Breast epithelium (tissue), 4 donors: Measurements from ENCODE around the gene TRIM33. TPM values are rescaled to one million over a fixed set of nuclear protein-coding genes. Genes with fewer than 3 reads are reported as not detected.

Experiments used
- DNase-seq, 2 donors: peaks; one replicate each; pipeline ENCODE4 v3.0.0-alpha.2; 2019; ENCODE audit warnings: low spot score in 2 of 2
- H3K27ac ChIP-seq, 2 donors: fragments of 200-600 bp; sonication (generic) in 1 of 2; one replicate each; pipeline ENCODE4 v1.5.1; 2016 to 2019; ENCODE audit warnings: mild to moderate bottlenecking in 1 of 2
- H3K27me3 ChIP-seq, 2 donors: fragments of 200-600 bp; sonication (generic) in 1 of 2; one replicate each; pipeline versions ENCODE4 v1.5.1 to v1.6.0; 2017 to 2019; ENCODE audit warnings: control low read depth in 1 of 2, mild to moderate bottlenecking in 1 of 2
- H3K36me3 ChIP-seq: fragments of 200-600 bp; one replicate; pipeline ENCODE4 v1.5.1; 2019
- H3K4me1 ChIP-seq, 2 donors: fragments of 200-600 bp; sonication (generic); one replicate each; pipeline ENCODE4 v1.5.1; 2016 to 2019; ENCODE audit warnings: control low read depth in 1 of 2
- H3K4me3 ChIP-seq, 3 donors: fragments of 200-600 bp; sonication (generic); 1 replicate in 2 of 3; 2 replicates in 1 of 3; pipeline ENCODE4 v1.5.1; 2016 to 2019; ENCODE audit warnings: mild to moderate bottlenecking in 3 of 3, moderate library complexity in 2 of 3
- H3K9me3 ChIP-seq, 2 donors: fragments of 200-600 bp; sonication (generic) in 1 of 2; one replicate each; pipeline ENCODE4 v1.5.1; 2016 to 2019; ENCODE audit warnings: control low read depth in 1 of 2
- POLR2A ChIP-seq: fragments of 450-650 bp; IDR thresholded peaks from one replicate; pipeline ENCODE4 v1.6.1; 2016; ENCODE audit warnings: antibody characterized with exemption, mild to moderate bottlenecking, moderate library complexity
- POLR2AphosphoS5 ChIP-seq, 3 donors: sonication (generic); formaldehyde crosslinking; IDR thresholded peaks; one replicate each; pipeline ENCODE4 v1.6.1; 2017; ENCODE audit warnings: antibody characterized with exemption in 3 of 3
- intact Hi-C: fragments of 100-400 bp; cut with DNase I; formaldehyde crosslinking; loops from one replicate; pipeline ENCODE4 v1.15.1; 2023; ENCODE audit warnings: low total_unique reads
- total RNA-seq, 3 donors: library from RNA; depleted of rRNA; stranded (reverse); fragments of >200 nt; gene quantifications; one replicate each; pipeline ENCODE4 v1.1.0, GENCODE V29; 2016
- TF ChIP-seq, protein P1 (sequence below), 3 donors: fragments of 450-650 bp; IDR thresholded peaks; one replicate each; pipeline ENCODE4 v1.5.1; 2016 to 2017; ENCODE audit warnings: antibody characterized with exemption in 3 of 3, mild to moderate bottlenecking in 3 of 3, moderate library complexity in 3 of 3

The TRIM33 gene
- total RNA-seq, 3 donors from 2014 or later = 40.8 to 80.9 (median 56.4) TPM

DNA sequence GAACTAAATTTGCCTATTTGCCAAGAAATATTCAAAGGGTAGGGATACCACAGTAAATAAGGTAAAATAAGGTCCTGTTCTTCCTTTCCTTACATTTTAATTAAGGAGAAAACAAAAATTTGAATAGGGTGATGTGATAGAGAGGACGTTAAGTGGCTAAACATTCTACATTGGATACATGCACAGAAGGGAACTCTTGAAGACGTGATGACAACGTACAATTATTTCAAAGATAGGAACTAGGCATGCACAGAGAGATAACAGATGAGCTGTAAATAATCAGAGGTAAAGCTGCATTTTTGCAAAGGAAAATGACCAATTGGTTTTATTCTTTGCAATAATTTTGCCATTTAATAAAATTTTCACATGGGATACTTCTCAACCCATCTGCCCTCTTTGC is 69.7 kb downstream of the TRIM33 start:
- Histone ChIP-seq H3K27me3 (no peaks in the 10 kb centered on the region), H3K27ac (no peak overlapping the region), H3K9me3 (no peaks in the 10 kb centered on the region), H3K4me1 (no peaks in the 10 kb centered on the region), H3K36me3 (no peaks in the 10 kb centered on the region), H3K4me3 (no peak overlapping the region)
- TF ChIP-seq, protein P1, sequence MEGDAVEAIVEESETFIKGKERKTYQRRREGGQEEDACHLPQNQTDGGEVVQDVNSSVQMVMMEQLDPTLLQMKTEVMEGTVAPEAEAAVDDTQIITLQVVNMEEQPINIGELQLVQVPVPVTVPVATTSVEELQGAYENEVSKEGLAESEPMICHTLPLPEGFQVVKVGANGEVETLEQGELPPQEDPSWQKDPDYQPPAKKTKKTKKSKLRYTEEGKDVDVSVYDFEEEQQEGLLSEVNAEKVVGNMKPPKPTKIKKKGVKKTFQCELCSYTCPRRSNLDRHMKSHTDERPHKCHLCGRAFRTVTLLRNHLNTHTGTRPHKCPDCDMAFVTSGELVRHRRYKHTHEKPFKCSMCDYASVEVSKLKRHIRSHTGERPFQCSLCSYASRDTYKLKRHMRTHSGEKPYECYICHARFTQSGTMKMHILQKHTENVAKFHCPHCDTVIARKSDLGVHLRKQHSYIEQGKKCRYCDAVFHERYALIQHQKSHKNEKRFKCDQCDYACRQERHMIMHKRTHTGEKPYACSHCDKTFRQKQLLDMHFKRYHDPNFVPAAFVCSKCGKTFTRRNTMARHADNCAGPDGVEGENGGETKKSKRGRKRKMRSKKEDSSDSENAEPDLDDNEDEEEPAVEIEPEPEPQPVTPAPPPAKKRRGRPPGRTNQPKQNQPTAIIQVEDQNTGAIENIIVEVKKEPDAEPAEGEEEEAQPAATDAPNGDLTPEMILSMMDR (IDR thresholded peaks at IDR 0.05) = no peak
- TF ChIP-seq POLR2AphosphoS5 (IDR thresholded peaks at IDR 0.05) = no peak
- TF ChIP-seq POLR2A = no peak
- no peak for DNase-seq
- intact Hi-C loops = no loop called here

DNA sequence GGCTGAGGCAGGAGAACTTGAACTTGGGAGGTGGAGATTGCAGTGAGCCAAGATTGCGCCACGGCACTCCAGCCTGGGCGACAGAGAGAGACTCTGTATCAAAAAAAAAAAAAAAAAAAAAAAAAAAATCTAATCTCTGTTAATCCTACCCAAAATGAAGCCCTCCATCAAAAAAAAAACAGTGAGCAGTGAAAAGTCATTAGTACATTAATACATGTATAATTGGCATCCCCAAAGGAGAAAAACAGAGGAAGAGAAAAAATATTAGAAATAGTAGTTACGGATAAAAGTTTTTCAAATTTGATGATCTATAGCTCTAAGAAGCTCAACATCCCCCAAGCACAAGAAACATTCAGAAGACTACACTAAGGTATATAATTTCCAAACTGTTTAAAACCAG is 71.6 kb downstream of the TRIM33 start:
- Histone ChIP-seq H3K9me3 (no peaks in the 10 kb centered on the region), H3K27me3 (no peaks in the 10 kb centered on the region), H3K4me1 (no peaks in the 10 kb centered on the region), H3K27ac (no peak overlapping the region), H3K4me3 (no peak overlapping the region), H3K36me3 (no peaks in the 10 kb centered on the region)
- intact Hi-C loops = no loop called here
- TF ChIP-seq POLR2A = no peak
- no peak for TF ChIP-seq POLR2AphosphoS5 (IDR thresholded peaks at IDR 0.05)
- TF ChIP-seq, protein P1 (IDR thresholded peaks at IDR 0.05) = no peak
- no peak for DNase-seq

DNA sequence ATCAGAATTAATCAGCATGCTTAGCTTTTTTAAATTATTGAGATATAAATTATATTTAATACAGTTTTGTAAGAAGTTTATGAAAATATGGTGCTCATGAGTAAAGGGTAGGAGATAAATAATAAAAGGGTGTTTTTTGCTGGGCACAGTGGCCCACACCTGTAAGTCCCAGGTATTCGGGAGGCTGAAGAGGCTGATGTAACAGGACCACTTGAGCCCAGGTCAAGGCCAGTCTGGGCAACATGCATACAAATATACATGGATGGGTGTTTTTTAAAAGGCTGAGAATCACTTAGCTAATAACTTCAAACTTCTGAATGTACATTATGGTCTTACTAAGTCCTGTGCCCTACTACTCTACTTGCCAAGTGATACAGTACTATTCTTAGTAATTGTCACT is 73.2 kb downstream of the TRIM33 start:
- H3K36me3 ChIP-seq = no peaks in the 10 kb centered on the region
- H3K27ac ChIP-seq = no peak overlapping the region
- no peak for DNase-seq
- no peaks in the 10 kb centered on the region for H3K4me1 ChIP-seq
- H3K27me3 ChIP-seq = no peaks in the 10 kb centered on the region
- TF ChIP-seq POLR2AphosphoS5 (IDR thresholded peaks at IDR 0.05) (no peak), POLR2A (no peak)
- TF ChIP-seq, protein P1 (IDR thresholded peaks at IDR 0.05) = no peak
- no peak overlapping the region for H3K4me3 ChIP-seq
- H3K9me3 ChIP-seq = no peaks in the 10 kb centered on the region
- intact Hi-C loops = no loop called here

DNA sequence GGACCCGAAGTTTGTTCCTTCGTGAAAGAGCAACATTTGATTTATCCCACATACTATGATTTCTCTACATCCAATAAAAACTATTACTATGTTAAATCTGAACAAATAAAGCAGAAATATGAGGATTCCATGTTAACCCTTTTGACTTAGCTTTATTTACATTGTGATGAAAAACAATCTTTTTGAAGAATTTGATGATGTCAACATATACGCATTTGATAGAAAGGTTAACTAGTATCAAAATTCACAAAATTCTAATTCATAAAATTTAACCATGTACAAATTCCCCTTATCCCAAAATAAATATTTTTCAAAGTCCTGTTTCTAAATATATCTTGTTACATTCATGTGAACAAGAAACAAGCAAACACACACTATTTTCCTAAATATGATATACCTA is 74.2 kb downstream of the TRIM33 start:
- intact Hi-C loops = no loop called here

DNA sequence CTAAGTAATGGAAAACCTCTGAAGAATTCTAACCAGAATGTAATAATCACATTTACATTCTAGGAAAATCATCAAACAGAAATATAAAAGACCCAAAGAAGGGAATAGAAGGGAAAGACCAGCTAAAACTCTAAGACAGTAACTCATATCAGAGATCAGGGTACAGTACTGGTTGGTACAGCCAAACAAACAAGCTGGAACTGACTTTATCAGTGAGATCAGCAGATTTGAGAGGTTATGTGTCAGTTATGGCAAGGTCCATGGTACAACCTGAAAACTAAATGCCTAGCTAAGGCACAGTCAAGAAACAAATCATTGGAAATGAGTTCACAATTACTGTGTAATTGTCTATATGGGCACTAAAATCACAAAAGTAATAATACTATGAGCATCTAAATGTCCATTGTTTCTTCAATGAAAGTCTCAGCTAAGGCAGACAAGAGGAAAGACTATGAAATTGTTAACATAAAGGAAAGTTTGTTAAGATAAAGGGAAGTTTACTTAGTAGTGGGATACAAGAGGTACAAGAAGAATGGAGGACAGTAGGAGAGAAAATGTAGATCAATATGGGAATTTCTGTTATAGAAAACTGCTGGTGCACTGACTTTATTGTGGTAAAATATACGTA is 75.8 kb downstream of the TRIM33 start:
- Histone ChIP-seq H3K27me3 (no peaks in the 10 kb centered on the region), H3K36me3 (no peaks in the 10 kb centered on the region), H3K27ac (no peak overlapping the region), H3K4me3 (no peak overlapping the region), H3K9me3 (no peaks in the 10 kb centered on the region), H3K4me1 (no peaks in the 10 kb centered on the region)
- TF ChIP-seq POLR2A = no peak
- TF ChIP-seq, protein P1 (IDR thresholded peaks at IDR 0.05) = no peak
- no peak for TF ChIP-seq POLR2AphosphoS5 (IDR thresholded peaks at IDR 0.05)
- intact Hi-C loops = loop anchor here (2.0 kb wide), 1 partner anchor 18 kb away; no protein-coding TSS in a partner anchor
- no peak for DNase-seq

More for the DNA sequence above, 74.2 kb downstream of the TRIM33 start:
- Histone ChIP-seq H3K36me3 (no peaks in the 10 kb centered on the region), H3K4me3 (no peak overlapping the region), H3K27ac (no peak overlapping the region), H3K4me1 (no peaks in the 10 kb centered on the region), H3K27me3 (no peaks in the 10 kb centered on the region), H3K9me3 (no peaks in the 10 kb centered on the region)
- no peak for DNase-seq
- TF ChIP-seq, protein P1 (IDR thresholded peaks at IDR 0.05) = no peak
